GM23248 (cell line): Measurements from ENCODE around the gene AHSG. TPM values are rescaled to one million over a fixed set of nuclear protein-coding genes. Genes with fewer than 3 reads are reported as not detected.

ENCODE experiments used
- DNase-seq: peaks from one replicate; pipeline ENCODE4 v3.0.0-alpha.2; 2015
- H2AFZ ChIP-seq: fragments of 200-600 bp; sonication (generic); 2 replicates; pipeline ENCODE4 v1.6.1; 2016; ENCODE audit warnings: antibody characterized with exemption
- H3F3A ChIP-seq: fragments of 200-600 bp; sonication (generic); 2 replicates; pipeline ENCODE4 v1.6.1; 2016; ENCODE audit warnings: mild to moderate bottlenecking, antibody characterized with exemption, mixed run types; ENCODE audit not compliant: insufficient read depth
- H3K27ac ChIP-seq: fragments of 200-600 bp; sonication (generic); 2 replicates; pipeline ENCODE4 v1.5.1; 2016; ENCODE audit warnings: mild to moderate bottlenecking
- H3K27me3 ChIP-seq: fragments of 200-600 bp; sonication (generic); replicated peaks from 2 replicates; pipeline ENCODE4 v1.6.1; 2016; ENCODE audit warnings: mild to moderate bottlenecking; ENCODE audit not compliant: insufficient read depth
- H3K36me3 ChIP-seq: fragments of 200-600 bp; sonication (generic); 2 replicates; pipeline ENCODE4 v1.6.1; 2016; ENCODE audit warnings: low read depth, mild to moderate bottlenecking
- H3K4me1 ChIP-seq: fragments of 200-600 bp; sonication (generic); 2 replicates; pipeline ENCODE4 v1.6.1; 2016; ENCODE audit warnings: mild to moderate bottlenecking; ENCODE audit not compliant: insufficient read depth
- H3K4me2 ChIP-seq: fragments of 200-600 bp; sonication (generic); one replicate; pipeline ENCODE4 v1.6.1; 2016; ENCODE audit warnings: mild to moderate bottlenecking; ENCODE audit not compliant: unreplicated experiment
- H3K4me3 ChIP-seq: fragments of 200-600 bp; sonication (generic); 2 replicates; pipeline ENCODE4 v1.5.1; 2016; ENCODE audit warnings: mild to moderate bottlenecking
- H3K79me2 ChIP-seq: fragments of 200-600 bp; sonication (generic); 2 replicates; pipeline ENCODE4 v1.6.1; 2016; ENCODE audit warnings: mild to moderate bottlenecking; ENCODE audit not compliant: insufficient read depth
- H3K9ac ChIP-seq: fragments of 200-600 bp; sonication (generic); 2 replicates; pipeline ENCODE4 v1.6.1; 2016; ENCODE audit warnings: mild to moderate bottlenecking
- H3K9me2 ChIP-seq: fragments of 200-600 bp; sonication (generic); 2 replicates; pipeline ENCODE4 v1.6.1; 2016; ENCODE audit warnings: mixed run types, mild to moderate bottlenecking, moderate library complexity; ENCODE audit not compliant: insufficient read depth
- H3K9me3 ChIP-seq: fragments of 200-600 bp; sonication (generic); one replicate; pipeline ENCODE4 v1.6.1; 2017; ENCODE audit warnings: low read depth
- H4K20me1 ChIP-seq: fragments of 200-600 bp; sonication (generic); 2 replicates; pipeline ENCODE4 v1.6.0; 2016; ENCODE audit not compliant: insufficient read depth
- EZH2 ChIP-seq: fragments of 200-600 bp; sonication (generic); IDR thresholded peaks from 2 replicates; pipeline ENCODE4 v1.6.1; 2018; ENCODE audit warnings: antibody characterized with exemption, mild to moderate bottlenecking; ENCODE audit not compliant: insufficient read depth, poor library complexity, severe bottlenecking
- EZH2phosphoT487 ChIP-seq: fragments of 200-600 bp; sonication (generic); IDR thresholded peaks from 2 replicates; pipeline ENCODE4 v1.6.1; 2018; ENCODE audit warnings: antibody characterized with exemption, moderate library complexity, mild to moderate bottlenecking, low read depth; ENCODE audit not compliant: insufficient read depth
- WGBS, 2 experiments: methylation state at CpG; one replicate each; pipeline ENCODE4 v1.1.6; 2015 to 2017; ENCODE audit warnings: low lambda C conversion rate in 2 of 2, low coverage in 1 of 2; ENCODE audit errors: missing lambda C conversion rate in 2 of 2; 5-methylcytosine and 5-hydroxymethylcytosine counted together
- in situ Hi-C: fragments of 300-500 bp; cut with MboI; formaldehyde crosslinking; loops from 2 replicates; pipeline ENCODE4 v1.15.0; 2020
- polyA plus RNA-seq: library from polyadenylated mRNA; unstranded; fragments of >200 nt; fragmentation: Nextera tagmentation; extraction: Ambion mirVana; gene quantifications from 2 replicates; pipeline ENCODE4 v1.2.1, GENCODE V29; 2016
- total RNA-seq: library from RNA; depleted of rRNA; stranded (reverse); fragments of >200 nt; shearing (Covaris generic); gene quantifications from 2 replicates; pipeline ENCODE4 v1.2.3, GENCODE V29; 2014

AHSG gene
- total and polyA plus RNA-seq, 2 experiments from 2014 or later, result not detected

- TF ChIP-seq EZH2 (no peak), EZH2phosphoT487 (no peak)
- Histone ChIP-seq H3K9me3 (no peaks in the 10 kb centered on the region), H3K27ac (no peak overlapping the region), H4K20me1 (no peaks in the 10 kb centered on the region), H3K4me1 (no peaks in the 10 kb centered on the region), H3K79me2 (no peaks in the 10 kb centered on the region), H3K9me2 (no peaks in the 10 kb centered on the region), H3F3A (no peaks in the 10 kb centered on the region), H3K4me2 (no peak overlapping the region), H2AFZ (no peak overlapping the region), H3K27me3 (peaks cover 25% of the 10 kb centered on the region), H3K36me3 (no peaks in the 10 kb centered on the region), H3K4me3 (no peak overlapping the region), H3K9ac (no peak overlapping the region)
- in situ Hi-C loops, result no loop called here
- DNase-seq, result no peak
- WGBS, 2 experiments, result 43 to 46% methylated on average over 4 of the region's 4 CpGs
Observed at GRCh38 chr3:186625600-186626042, 12.8 kb downstream of the AHSG start.

DNA sequence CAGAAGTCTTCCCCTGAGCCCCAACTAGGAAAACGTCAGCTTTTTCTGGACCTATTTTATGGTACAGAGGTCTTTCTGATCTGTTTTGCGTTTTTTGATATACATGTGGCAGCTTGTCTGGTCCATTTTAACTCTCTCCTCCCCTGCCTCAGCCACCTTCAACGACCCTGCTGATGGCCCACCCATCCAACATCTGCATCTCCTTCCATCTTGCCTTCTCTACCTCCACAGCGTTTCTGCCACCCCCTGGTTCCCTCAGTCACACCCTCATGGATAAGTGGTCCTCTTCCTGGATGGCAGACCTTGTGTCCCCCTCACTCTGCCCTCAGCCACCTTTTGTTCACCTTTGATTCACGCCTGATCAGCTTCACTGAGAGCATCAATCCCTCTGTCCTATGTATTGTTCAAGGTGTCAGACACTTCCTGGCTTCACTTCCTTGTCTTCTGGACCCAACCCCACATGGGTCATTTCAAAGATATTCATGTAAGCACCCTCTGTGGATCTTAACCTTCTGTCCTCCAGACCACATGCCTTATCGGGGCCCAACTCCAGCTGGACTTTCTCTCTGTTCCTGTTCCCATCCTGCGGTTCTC is 13.5 kb downstream of the AHSG start:
- in situ Hi-C loops, result no loop called here
- H3K79me2 ChIP-seq, result no peaks in the 10 kb centered on the region
- DNase-seq, result no peak
- peaks cover 25% of the 10 kb centered on the region for H3K27me3 ChIP-seq
- H3K9ac ChIP-seq, result no peak overlapping the region
- H4K20me1 ChIP-seq, result no peaks in the 10 kb centered on the region
- H3K9me2 ChIP-seq, result no peaks in the 10 kb centered on the region
- H2AFZ ChIP-seq, result no peak overlapping the region
- WGBS, 2 experiments, result 40 to 41% methylated on average over 7 of the region's 7 CpGs
- TF ChIP-seq EZH2phosphoT487 (no peak), EZH2 (no peak)
- H3K27ac ChIP-seq, result no peak overlapping the region
- H3K36me3 ChIP-seq, result no peaks in the 10 kb centered on the region
- H3K4me2 ChIP-seq, result no peak overlapping the region
- no peak overlapping the region for H3K4me3 ChIP-seq
- H3F3A ChIP-seq, result no peaks in the 10 kb centered on the region
- no peaks in the 10 kb centered on the region for H3K9me3 ChIP-seq
- H3K4me1 ChIP-seq, result no peaks in the 10 kb centered on the region

DNA sequence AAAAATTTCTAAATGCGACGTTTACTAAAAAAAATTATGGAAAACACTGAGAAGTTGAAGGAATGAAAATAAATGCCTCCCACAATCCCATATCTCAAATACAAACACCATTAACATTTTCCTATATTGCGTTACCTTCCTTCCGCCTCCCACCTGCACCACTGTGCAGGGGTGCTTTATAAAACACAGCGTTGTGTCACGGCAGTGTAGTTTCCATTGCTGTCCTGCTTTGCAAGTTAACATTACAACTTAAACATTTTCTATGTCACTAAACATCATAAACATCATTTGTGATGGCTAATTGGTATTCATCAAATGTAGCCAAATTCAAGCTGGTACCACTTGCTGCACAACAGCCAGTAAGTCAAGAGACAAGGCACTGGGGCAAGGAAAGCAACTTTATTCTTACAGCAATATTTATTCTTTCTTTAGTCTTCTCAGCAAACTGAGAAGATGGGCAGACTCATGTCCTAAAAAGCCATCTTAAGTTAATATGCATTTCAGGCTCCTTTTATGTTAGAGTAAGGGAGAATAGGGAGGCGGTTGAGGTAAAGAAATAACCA is 15.1 kb downstream of the AHSG start:
- Histone ChIP-seq H3F3A (no peaks in the 10 kb centered on the region), H3K79me2 (no peaks in the 10 kb centered on the region), H3K4me3 (no peak overlapping the region), H2AFZ (no peak overlapping the region), H3K9me3 (no peaks in the 10 kb centered on the region), H3K4me1 (no peaks in the 10 kb centered on the region), H3K9me2 (no peaks in the 10 kb centered on the region), H3K9ac (no peak overlapping the region), H4K20me1 (no peaks in the 10 kb centered on the region), H3K4me2 (no peak overlapping the region), H3K27ac (no peak overlapping the region), H3K27me3 (peaks cover 23% of the 10 kb centered on the region), H3K36me3 (no peaks in the 10 kb centered on the region)
- no peak for TF ChIP-seq EZH2phosphoT487
- TF ChIP-seq EZH2, result no peak
- whole genome bisulfite sequencing, 2 experiments, result 65 to 72% methylated on average over 7 of the region's 7 CpGs
- in situ Hi-C loops, result no loop called here
- no peak for DNase-seq

DNA sequence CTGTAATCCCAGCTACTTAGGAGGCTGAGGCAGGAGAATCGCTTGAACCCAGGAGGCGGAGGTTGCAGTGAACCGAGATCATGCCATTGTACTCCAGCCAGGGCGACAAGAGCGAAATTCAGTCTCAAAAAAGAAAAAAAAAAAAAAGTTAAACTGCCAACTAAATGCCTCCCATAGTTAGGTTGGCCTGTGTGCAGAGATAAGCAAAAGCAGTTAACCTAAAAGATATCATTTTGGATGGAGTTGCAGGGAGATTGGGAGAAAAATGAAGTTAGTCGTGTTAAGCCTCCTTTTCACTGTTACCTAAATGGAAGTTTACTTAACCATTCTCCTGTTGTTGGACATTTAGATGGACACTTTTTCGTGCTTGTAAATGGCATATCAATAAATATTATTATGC is 15.9 kb downstream of the AHSG start:
- 61 to 66% methylated on average over 7 of the region's 7 CpGs for WGBS, 2 experiments

More for the DNA sequence above, 15.9 kb downstream of the AHSG start:
- H3K9ac ChIP-seq, result no peak overlapping the region
- no peaks in the 10 kb centered on the region for H4K20me1 ChIP-seq
- no peaks in the 10 kb centered on the region for H3F3A ChIP-seq
- no peak for TF ChIP-seq EZH2phosphoT487
- TF ChIP-seq EZH2, result no peak
- H3K9me2 ChIP-seq, result no peaks in the 10 kb centered on the region
- no peaks in the 10 kb centered on the region for H3K36me3 ChIP-seq
- DNase-seq, result no peak
- H3K9me3 ChIP-seq, result no peaks in the 10 kb centered on the region
- H3K4me2 ChIP-seq, result no peak overlapping the region
- H3K4me1 ChIP-seq, result no peaks in the 10 kb centered on the region
- no peak overlapping the region for H2AFZ ChIP-seq
- H3K79me2 ChIP-seq, result no peaks in the 10 kb centered on the region
- no peak overlapping the region for H3K27ac ChIP-seq
- 0 out of 2 replicates have a peak, but pooled peaks cover 16% of the 10 kb centered on the region for H3K27me3 ChIP-seq
- no peak overlapping the region for H3K4me3 ChIP-seq
- in situ Hi-C loops, result no loop called here
